Activated T-cell treated with anti-CD3 and anti-CD28 coated beads for 24 hours (primary cell): ENCODE measurements around the gene DDHD1.
"Not testable (repeated sequence)": the region's sequence is repeated elsewhere in the genome, so short reads cannot be mapped to it uniquely, and the experiment has no call there.

Source experiments
- DNase-seq: peaks from one replicate; pipeline ENCODE4 v3.0.0-alpha.2; 2020; ENCODE audit warnings: low read depth

Gene DDHD1

DNA sequence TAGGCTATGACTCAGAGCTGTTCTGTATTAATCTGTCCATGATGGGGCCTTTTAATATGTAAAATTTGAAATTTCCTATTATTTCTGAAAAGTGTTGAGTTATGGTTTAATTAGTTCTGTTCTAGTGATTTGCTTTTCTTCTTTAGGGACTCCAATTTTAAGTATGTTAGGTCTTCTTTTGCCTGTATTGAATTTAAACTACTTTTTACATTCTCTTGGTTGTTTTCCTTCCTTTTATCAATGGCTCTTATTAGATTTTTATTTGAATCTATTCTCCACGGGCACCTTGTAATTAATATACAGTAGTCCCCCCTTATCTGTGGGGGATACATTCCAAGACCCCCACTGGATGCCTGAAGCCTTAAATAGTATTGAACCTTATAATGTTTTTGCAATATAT is 46.4 kb downstream of the DDHD1 start:
- no peak for DNase-seq

DNA sequence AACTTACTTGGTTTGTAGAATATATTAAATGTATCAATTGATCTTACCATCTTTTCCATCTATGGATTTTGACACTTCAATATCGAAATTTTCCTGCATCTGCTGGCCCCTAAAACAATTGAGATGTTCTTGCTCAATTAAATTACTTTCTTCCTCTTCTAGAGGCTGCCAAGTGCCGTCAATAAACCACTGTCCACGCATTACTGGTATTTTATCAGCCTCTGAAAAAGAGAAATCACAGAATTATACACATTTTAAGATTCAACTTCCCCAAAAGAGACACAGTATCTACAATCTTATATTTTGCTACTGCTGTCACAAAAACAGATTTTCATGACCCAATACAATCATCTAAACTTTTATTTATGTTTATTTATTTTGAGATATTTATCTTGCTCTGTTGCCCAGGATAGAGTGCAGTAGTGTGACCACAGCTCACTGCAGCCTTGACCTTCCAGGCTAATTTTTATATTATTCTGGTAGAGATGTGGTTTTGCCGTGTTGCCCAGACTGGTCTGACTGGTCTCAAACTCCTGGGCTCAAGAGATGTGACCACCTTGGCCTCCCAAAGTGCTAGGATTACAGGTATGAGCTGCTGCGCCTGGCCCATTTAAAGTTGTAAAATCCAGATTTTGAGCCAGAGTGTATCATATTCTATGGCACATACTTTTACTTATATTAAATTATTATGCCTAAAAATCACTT is 49.3 kb downstream of the DDHD1 start:
- no peak for DNase-seq

- DNase-seq, result no peak
These were observed 59.9 kb downstream of the DDHD1 start for GRCh38 chr14:53093206-53093605.

DNA sequence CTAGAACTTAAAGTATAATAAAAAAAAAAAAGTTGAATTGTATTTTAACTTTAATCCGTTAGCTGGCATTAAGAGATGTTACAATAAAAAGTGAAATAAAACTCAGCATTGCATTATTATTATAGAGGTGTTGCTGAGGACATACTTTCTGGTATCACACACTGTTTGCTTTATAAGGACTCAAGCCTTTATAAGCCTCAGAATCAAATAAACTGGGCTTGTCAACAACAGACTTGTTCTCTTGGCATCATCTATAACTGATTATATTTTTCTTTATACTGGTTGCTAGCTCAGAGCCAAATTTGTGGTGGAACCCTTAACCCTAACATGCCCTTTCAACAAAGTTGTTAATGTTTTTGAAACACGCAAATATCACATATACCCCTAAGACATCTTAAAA is 62.3 kb downstream of the DDHD1 start:
- no peak for DNase-seq

- DNase-seq, result not testable (repeated sequence)
These were observed 68.2 kb downstream of the DDHD1 start for GRCh38 chr14:53084954-53085353.

DNA sequence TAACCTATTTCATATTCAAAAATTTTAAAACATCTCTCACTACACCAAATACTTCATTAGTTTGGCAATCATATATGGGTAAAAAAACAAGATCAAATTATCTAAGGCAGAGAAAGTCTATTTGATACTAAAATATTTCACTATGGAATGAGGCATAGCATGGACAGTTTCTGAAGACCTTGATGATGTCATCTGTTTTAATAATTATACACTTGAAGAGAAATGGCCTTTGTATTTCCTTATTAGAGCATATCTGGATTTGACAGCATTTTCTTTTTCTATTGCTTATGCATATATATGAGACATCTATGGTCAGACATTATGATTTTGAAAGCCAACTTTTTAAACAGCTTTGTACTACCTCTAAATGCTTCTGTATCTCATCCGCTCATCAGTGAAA is 88.6 kb downstream of the DDHD1 start:
- no peak for DNase-seq

DNA sequence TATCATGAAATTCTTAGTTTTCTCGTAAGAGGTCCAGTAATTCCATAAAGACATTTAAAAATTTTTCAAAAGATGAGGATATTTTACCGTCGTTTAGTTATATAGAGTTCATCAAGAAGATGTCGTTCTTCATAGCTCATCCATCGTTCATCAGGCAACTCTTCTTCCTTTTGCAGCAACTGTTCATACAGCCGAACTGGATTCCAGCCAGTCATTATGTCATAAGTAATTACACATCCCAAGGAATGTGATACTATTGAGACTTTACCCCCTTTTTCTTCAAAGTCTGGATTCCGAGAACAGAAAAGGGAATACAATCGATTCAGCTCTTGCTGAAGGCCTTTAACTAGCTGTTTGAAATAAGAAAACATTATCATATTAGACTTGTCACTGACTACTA is 90.3 kb downstream of the DDHD1 start:
- no peak for DNase-seq

DNA sequence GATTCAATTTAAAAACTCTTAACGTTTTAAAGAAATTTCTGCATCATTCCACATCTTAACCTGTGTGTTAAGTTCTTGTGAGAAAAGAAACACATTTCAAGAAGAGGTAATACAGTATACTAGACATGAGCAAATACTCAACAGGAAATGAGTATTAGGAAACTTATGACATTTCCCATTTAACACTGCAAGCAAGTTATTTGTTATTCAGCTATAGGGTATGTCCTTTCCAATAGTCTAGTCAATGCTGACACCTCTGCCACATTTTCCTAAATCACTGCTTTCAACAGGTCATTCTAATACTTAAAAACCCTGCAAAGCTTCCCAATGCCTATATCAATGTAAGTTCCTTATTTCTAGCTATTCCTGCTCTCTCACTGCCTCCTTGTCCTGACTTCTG is 93.1 kb downstream of the DDHD1 start:
- DNase-seq, result no peak

DNA sequence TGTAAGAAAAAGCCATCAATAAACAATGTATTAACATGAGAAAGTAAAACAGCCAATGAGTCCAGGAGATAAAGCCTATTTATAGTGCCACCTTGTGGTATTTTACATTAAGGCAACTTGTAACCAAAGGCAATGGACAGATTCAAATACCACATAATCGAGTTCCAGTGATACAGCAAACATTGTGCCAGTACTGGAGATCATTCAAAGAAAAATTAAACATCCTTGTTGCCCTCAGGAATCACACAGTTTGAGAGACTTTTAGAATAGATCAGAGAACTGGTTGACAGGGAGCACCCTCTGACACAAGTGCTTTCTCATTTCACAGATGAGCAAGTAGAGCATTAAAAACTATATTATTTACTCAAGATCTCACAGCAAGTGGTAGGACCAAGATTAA is 98.1 kb downstream of the DDHD1 start:
- no peak for DNase-seq

DNA sequence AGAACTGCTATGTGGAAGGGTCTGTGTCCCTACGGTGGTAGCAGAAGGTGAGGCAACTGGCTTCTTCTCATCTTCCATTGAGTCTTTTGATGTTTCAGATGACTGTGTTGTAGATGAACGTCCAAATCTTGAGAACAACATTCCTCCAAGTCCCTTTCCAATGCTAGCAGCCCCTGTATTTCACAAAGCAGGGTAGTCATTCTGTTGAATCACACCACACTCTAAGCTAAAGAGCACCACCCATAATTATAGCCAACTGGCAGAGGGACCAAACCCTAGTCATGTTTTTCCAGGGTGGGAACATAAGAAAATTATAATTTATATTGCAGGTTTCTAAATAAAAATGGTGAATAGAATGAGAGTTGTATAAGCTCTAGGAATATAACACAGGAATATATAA is 98.7 kb downstream of the DDHD1 start:
- DNase-seq, result no peak

GRCh38 chr14:53048631-53049030 is 104.5 kb downstream of the DDHD1 start:
- no peak for DNase-seq

- DNase-seq, result no peak
These were observed 105.6 kb downstream of the DDHD1 start for GRCh38 chr14:53047307-53048069.

DNA sequence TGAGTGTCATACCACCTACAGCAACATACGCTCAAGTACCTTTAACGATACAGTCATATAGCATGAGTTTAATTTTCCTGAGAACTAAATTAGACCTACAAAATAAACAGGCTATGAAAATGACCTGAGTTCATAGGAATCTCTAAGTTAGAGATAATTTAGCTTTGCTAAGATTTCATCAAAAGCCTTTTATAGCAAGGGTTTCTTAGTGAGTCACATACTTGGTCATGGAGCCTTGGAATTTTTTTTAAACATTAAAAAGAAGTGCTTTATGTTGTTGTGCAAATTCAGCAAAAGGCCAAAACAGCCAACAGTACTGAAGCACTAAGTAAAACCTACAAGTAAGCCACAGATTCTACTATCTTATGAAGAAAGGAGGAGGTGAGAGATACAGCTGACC is 108.6 kb downstream of the DDHD1 start:
- DNase-seq, result no peak

DNA sequence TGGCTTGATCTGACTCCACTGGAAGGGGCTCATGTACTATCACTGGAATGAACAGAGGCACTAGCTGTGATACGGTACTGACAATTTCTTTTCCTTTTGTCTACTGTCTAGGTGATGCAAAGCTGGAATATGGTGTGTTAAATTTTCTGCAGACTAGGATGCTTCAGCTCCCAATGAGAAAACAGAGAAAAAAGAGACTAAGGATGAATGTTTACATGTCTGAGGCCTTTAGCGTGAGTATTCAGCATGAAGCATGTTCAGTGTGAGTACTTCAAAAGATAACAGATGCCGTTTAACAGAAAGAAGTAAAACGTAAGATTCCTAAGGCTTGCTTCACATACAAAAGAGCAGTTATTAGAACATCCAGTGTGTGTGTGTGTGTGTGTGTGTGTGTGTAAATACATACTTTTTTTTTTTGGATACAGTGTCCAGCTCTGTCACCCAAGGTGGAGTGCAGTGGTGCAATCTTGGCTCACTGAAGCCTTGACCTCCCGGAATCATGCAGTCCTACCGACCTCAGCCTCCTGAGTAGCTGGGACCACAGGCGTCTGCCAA is 110.0 kb downstream of the DDHD1 start:
- DNase-seq, result no peak

- DNase-seq, result no peak
These were observed 110.6 kb downstream of the DDHD1 start for GRCh38 chr14:53042480-53042879.

- no peak for DNase-seq
These were observed 112.1 kb downstream of the DDHD1 start for GRCh38 chr14:53041067-53041466.

DNA sequence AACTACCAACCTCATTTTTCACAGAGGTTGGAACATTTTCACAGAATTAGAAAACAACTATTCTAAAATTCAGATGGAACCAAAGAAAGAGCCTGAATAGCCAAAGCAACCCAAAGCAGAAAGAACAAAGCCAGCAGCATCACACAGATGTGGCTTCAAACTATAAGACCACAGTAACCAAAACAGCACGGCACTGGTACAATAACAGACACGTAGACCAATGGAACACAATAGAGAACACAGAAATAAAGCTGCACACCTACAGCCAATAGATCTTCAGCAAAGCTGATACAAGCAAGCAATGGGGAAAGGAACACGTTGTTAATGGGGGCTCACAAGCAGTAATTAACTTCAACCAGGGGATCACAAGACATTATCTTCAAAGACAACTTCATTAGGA is 114.5 kb downstream of the DDHD1 start:
- DNase-seq, result no peak

- no peak for DNase-seq
These were observed 116.1 kb downstream of the DDHD1 start for GRCh38 chr14:53037016-53037415.

DNA sequence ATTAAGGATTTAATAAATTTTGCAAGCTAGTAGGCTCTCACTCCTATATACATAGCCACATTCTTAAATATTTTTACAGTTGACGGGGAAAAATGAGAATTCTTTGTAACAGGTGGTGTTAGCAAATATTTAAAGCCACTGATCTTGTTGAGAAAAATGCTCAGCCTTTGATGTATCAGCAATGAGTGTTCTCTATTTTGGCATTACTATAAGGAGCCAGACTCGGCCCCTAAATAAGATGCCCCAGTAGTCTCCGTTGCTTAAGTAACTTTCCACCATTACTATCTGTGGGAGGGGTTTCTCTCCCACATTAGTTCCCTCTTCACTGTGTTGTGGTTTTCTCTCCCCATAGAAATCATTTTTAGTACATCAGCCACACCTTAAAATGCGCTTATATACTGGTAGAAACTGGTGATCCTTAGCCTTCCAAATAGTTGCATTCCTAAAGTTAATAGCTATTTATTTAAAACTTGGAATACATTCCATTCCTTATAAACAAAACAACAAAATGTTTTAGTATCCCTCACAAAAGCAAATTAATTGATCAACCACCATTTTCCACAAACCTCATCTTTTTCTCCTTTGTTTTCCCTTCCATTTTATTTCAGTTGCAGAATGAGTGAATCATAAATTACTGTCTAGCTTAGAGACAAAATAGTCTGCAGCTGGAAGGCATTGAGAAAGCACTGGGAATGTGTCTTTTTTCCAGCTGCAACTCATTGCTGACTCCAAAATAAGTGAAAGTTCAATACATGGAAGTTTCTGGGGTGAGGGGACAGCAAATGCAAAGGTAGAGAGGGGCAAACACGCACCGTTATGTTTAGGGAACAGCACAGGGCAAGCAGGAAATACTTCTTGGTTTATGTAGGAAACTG is 117.5 kb downstream of the DDHD1 start:
- no peak for DNase-seq

DNA sequence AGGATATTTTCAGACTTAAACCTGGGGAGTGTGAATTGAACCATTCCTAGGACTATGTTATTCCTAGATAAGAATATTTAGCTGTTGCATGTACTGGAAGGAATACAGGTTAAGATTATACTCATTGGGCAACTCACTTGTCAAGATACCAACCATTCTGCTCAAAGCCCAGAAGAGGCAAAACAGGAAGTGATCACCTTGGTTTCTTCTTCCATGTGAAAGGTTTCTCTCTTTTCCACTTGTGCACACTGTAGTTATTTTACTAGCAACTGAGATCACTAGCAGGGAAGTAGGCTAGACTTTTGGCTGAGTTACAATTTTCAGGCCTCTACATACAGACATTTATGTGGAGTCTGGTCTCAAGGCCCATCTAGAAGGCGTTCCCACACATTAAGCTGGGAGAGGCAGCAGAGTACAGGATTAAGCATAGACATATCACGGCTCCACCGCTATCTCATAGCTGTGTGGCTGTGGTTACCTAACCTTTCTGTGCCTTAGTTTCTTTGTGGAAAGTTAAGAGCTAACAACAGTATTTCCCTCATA is 118.4 kb downstream of the DDHD1 start:
- no peak for DNase-seq

- DNase-seq, result no peak
These were observed 119.1 kb downstream of the DDHD1 start for GRCh38 chr14:53034036-53034435.

- DNase-seq, result no peak
These were observed 120.2 kb downstream of the DDHD1 start for GRCh38 chr14:53032838-53033390.
